Muscle of leg (tissue), 11 donors: ENCODE results near the gene NINL. TPM values are rescaled to one million over a fixed set of nuclear protein-coding genes. Genes with fewer than 3 reads are reported as not detected.

ENCODE experiments used
- DNase-seq: peaks from one replicate; pipeline ENCODE4 v3.0.0; 2013
- H3K27ac ChIP-seq: one replicate; pipeline ENCODE4 v1.5.1; 2013; ENCODE audit warnings: mild to moderate bottlenecking, low read length, control low read depth
- H3K27me3 ChIP-seq: one replicate; pipeline ENCODE4 v1.6.1; 2013; ENCODE audit warnings: low read length; ENCODE audit not compliant: control insufficient read depth, insufficient read depth
- H3K36me3 ChIP-seq: one replicate; pipeline ENCODE4 v1.6.1; 2013; ENCODE audit warnings: low read length; ENCODE audit not compliant: control insufficient read depth, insufficient read depth
- H3K4me1 ChIP-seq: one replicate; pipeline ENCODE4 v1.6.1; 2013; ENCODE audit warnings: low read length; ENCODE audit not compliant: control insufficient read depth, insufficient read depth
- H3K4me3 ChIP-seq: one replicate; pipeline ENCODE4 v1.5.1; 2013; ENCODE audit warnings: low read length, control low read depth
- H3K9me3 ChIP-seq: replicated peaks from 2 replicates; pipeline ENCODE4 v1.6.1; 2013; ENCODE audit warnings: low read depth, low read length; ENCODE audit not compliant: control insufficient read depth
- WGBS: methylation state at CpG from one replicate; pipeline ENCODE4 v1.1.5; 2013; ENCODE audit warnings: missing lambda C conversion rate; ENCODE audit not compliant: insufficient coverage; 5-methylcytosine and 5-hydroxymethylcytosine counted together
- polyA plus RNA-seq, 8 donors: library from polyadenylated mRNA; unstranded; fragments of 120-200 nt; gene quantifications; one replicate each; pipeline versions ENCODE4 v1.2.1 to v1.2.3, GENCODE V29; 2013; ENCODE audit warnings: inconsistent platforms in 1 of 8, low replicate concordance in 1 of 8; ENCODE audit not compliant: insufficient read length in 8 of 8, insufficient read depth in 1 of 8
- total RNA-seq: library from RNA; stranded (reverse); fragments of 120-200 nt; gene quantifications from one replicate; pipeline ENCODE4 v1.2.4, GENCODE V29; 2013

The NINL gene
- total and polyA plus RNA-seq, 9 donors = 10.5 to 21.1 (median 15.1) TPM

GRCh38 chr20:25535762-25536161 is 49.6 kb downstream of the NINL start:
- peak; percentile 93 for DNase-seq
- Histone ChIP-seq H3K36me3 (peaks cover 7% of the 10 kb centered on the region), H3K4me3 (no peak overlapping the region), H3K27me3 (no peaks in the 10 kb centered on the region), H3K27ac (peak overlapping the region; percentile 75), H3K4me1 (peaks cover 44% of the 10 kb centered on the region), H3K9me3 (no peaks in the 10 kb centered on the region)
- WGBS = 38% methylated on average over 4 of the region's 6 CpGs

GRCh38 chr20:25534845-25535244 is 50.5 kb downstream of the NINL start:
- no peaks in the 10 kb centered on the region for H3K9me3 ChIP-seq
- DNase-seq = no peak
- 90% methylated on average over 2 of the region's 7 CpGs for WGBS

GRCh38 chr20:25533920-25534700 is 51.2 kb downstream of the NINL start:
- WGBS = 50% methylated on average over 1 of the region's 4 CpGs

More at GRCh38 chr20:25534845-25535244, 50.5 kb downstream of the NINL start:
- Histone ChIP-seq H3K36me3 (peaks cover 7% of the 10 kb centered on the region), H3K27me3 (no peaks in the 10 kb centered on the region), H3K4me1 (peaks cover 38% of the 10 kb centered on the region), H3K4me3 (no peak overlapping the region), H3K27ac (no peak overlapping the region)

GRCh38 chr20:25532971-25533391 is 52.4 kb downstream of the NINL start:
- H3K27ac ChIP-seq = peak overlapping the region; percentile 9
- 31% methylated on average over 5 of the region's 11 CpGs for WGBS
- no peaks in the 10 kb centered on the region for H3K27me3 ChIP-seq
- no peak overlapping the region for H3K4me3 ChIP-seq
- H3K9me3 ChIP-seq = no peaks in the 10 kb centered on the region
- H3K36me3 ChIP-seq = peaks cover 7% of the 10 kb centered on the region
- peaks cover 26% of the 10 kb centered on the region for H3K4me1 ChIP-seq
- peak; percentile 36 for DNase-seq

More at GRCh38 chr20:25533920-25534700, 51.2 kb downstream of the NINL start:
- H3K4me1 ChIP-seq = peaks cover 30% of the 10 kb centered on the region
- H3K9me3 ChIP-seq = no peaks in the 10 kb centered on the region
- H3K36me3 ChIP-seq = peaks cover 7% of the 10 kb centered on the region
- no peaks in the 10 kb centered on the region for H3K27me3 ChIP-seq
- no peak for DNase-seq
- H3K27ac ChIP-seq = no peak overlapping the region
- no peak overlapping the region for H3K4me3 ChIP-seq

- H3K27me3 ChIP-seq = no peaks in the 10 kb centered on the region
- H3K4me3 ChIP-seq = no peak overlapping the region
- H3K36me3 ChIP-seq = no peaks in the 10 kb centered on the region
- H3K27ac ChIP-seq = no peak overlapping the region
- H3K9me3 ChIP-seq = no peaks in the 10 kb centered on the region
- H3K4me1 ChIP-seq = peaks cover 26% of the 10 kb centered on the region
- 76% methylated on average over 9 of the region's 12 CpGs for WGBS
- no peak for DNase-seq
These were observed 53.1 kb downstream of the NINL start for GRCh38 chr20:25532015-25532751.

GRCh38 chr20:25529295-25529951 is 55.9 kb downstream of the NINL start:
- Histone ChIP-seq H3K36me3 (peaks cover 5% of the 10 kb centered on the region), H3K27me3 (no peaks in the 10 kb centered on the region), H3K4me1 (peaks cover 16% of the 10 kb centered on the region), H3K9me3 (no peaks in the 10 kb centered on the region), H3K4me3 (no peak overlapping the region), H3K27ac (no peak overlapping the region)
- DNase-seq = no peak
- 96% methylated on average over 3 of the region's 9 CpGs for WGBS

- DNase-seq = no peak
- no peak overlapping the region for H3K4me3 ChIP-seq
- no peak overlapping the region for H3K27ac ChIP-seq
- WGBS = no CpG with 5 or more reads among the region's 2 CpGs
- H3K9me3 ChIP-seq = no peaks in the 10 kb centered on the region
- H3K27me3 ChIP-seq = no peaks in the 10 kb centered on the region
- H3K4me1 ChIP-seq = peaks cover 9% of the 10 kb centered on the region
- peaks cover 12% of the 10 kb centered on the region for H3K36me3 ChIP-seq
These were observed 57.4 kb downstream of the NINL start for GRCh38 chr20:25527949-25528348.

- H3K9me3 ChIP-seq = no peaks in the 10 kb centered on the region
- no peak overlapping the region for H3K27ac ChIP-seq
- no peaks in the 10 kb centered on the region for H3K4me1 ChIP-seq
- H3K27me3 ChIP-seq = no peaks in the 10 kb centered on the region
- 91% methylated on average over 5 of the region's 9 CpGs for WGBS
- no peak overlapping the region for H3K4me3 ChIP-seq
- no peak for DNase-seq
- H3K36me3 ChIP-seq = peaks cover 17% of the 10 kb centered on the region
These were observed 58.9 kb downstream of the NINL start for GRCh38 chr20:25526446-25526845.

GRCh38 chr20:25525867-25526266 is 59.5 kb downstream of the NINL start:
- WGBS = 83% methylated on average over 1 of the region's 2 CpGs
- no peak overlapping the region for H3K27ac ChIP-seq

GRCh38 chr20:25525295-25525694 is 60.0 kb downstream of the NINL start:
- WGBS = no CpG with 5 or more reads among the region's 6 CpGs
- Histone ChIP-seq H3K27ac (no peak overlapping the region), H3K4me3 (no peak overlapping the region), H3K27me3 (no peaks in the 10 kb centered on the region), H3K4me1 (no peaks in the 10 kb centered on the region), H3K9me3 (peaks cover 2% of the 10 kb centered on the region), H3K36me3 (peaks cover 17% of the 10 kb centered on the region)
- DNase-seq = no peak

More at GRCh38 chr20:25525867-25526266, 59.5 kb downstream of the NINL start:
- H3K36me3 ChIP-seq = peaks cover 17% of the 10 kb centered on the region
- H3K9me3 ChIP-seq = peaks cover 2% of the 10 kb centered on the region
- no peaks in the 10 kb centered on the region for H3K27me3 ChIP-seq
- H3K4me3 ChIP-seq = no peak overlapping the region
- no peak for DNase-seq
- no peaks in the 10 kb centered on the region for H3K4me1 ChIP-seq
